Activated CD4-positive, alpha-beta T cell treated with anti-CD3 and anti-CD28 coated beads, Interleukin-2, amount 50 U/mL, for 24 hours (primary cell): Measurements from ENCODE around the gene DET1.

Experiments used
- DNase-seq, 2 donors: peaks; one replicate each; pipeline ENCODE4 v3.0.0-alpha.2; 2020; ENCODE audit warnings: low read depth in 1 of 2, low spot score in 1 of 2

The DET1 gene

DNA sequence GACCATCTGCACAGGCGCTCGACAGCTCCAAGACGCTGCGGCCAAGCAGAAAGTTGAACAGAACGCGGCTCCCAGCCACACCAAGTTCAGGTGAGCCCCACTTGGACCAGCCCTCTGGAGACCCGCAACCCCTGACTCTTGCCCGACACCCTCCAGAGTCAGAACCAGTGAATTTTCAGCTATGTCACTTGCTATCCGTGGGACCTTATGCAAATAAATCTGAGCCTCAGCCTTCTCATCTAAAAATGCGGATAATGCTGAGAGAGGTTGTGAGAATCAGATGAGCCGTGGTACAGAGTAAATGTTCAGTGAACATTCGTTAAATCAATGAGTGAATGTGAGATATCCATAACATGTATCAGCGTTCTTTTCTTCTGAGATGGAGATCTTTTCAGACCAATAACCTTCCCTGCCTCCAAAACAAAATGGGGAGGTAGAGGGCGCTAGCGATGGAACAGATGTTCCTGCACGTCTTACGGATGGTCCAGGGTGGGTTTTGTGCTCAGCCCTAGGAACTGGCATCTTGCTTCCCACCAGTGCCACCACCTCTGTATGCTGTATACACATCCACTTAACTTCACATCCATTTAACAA lies 78.4 kb downstream of the DET1 start:
- no peak for DNase-seq

DNA sequence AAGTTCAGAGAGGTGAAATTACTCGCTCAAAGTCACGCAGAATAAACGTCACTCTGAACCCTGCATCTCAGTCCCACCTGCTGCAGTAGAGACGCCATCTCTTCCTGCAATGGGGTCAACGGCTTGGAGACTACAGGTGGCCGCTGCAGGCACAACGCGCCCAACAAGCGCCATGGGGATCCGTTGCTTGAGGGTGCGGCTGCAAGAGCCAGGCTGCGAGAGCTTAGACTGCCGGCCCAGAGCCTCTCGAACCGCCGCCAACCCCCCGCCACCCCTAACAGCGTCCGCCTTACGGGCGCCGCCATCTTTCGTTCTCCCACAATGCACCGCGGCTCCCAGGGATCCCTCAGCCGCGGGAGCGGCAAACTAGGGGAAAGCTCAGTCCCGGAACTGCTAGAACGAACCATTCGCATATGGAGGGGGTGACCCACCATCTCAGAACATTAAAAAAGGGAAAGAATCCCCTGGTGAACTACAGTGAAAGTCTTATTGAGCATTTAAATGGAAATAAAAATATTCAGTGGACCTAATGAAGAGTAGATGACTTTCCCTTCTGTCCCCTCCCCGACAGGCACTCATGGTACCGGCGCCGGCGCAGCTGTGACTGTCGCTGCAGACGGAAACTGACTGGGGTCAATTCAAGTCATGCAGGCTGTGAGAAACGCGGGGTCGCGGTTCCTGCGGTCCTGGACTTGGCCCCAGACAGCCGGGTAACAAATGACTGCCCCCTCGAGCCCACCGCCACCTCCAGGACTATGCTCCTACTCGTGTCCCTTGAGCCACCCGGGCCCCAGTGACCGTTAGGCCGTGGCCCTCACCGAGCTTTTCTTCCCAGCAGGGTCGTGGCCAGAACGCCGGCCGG lies 79.2 kb downstream of the DET1 start, which contains the start of the genes MRPL46 and MRPS11:
MRPL46 (minus strand) TSS at position 316 of the 862 bp plus-strand sequence; CDS start at position 305, 11 bp downstream.
MRPS11 (plus strand) TSS at position 636 of the 862 bp plus-strand sequence; CDS start at position 646, 10 bp downstream.
- peak; percentile 76 to 86 for DNase-seq

DNA sequence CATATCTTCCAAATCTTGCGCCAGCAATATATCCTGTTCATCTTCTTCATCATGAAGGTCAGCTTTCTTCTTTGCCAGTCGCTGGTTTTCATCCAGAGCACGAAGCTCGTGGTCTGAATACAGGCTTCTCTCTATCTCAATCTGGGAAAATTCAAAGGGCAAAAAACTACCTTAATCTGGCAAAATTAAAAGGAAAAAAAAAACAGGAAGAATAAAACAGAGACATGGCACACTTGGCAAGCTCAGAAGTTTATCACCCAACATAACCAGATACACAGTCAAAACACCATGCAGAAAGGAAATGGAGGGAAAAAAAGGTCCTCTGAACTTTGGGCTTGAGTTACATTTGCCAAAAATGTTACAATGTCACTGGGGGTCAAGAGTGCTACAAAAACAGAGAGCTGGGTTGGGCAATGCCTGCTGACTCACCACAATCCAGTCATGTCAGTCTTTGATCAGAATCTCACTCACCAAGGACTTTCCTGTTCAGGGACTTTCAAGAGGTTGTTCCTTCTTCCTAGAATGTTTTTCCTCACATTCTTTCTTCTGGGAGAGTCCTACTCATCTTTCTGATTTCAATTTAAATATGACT lies 80.8 kb downstream of the DET1 start:
- DNase-seq: no peak

DNA sequence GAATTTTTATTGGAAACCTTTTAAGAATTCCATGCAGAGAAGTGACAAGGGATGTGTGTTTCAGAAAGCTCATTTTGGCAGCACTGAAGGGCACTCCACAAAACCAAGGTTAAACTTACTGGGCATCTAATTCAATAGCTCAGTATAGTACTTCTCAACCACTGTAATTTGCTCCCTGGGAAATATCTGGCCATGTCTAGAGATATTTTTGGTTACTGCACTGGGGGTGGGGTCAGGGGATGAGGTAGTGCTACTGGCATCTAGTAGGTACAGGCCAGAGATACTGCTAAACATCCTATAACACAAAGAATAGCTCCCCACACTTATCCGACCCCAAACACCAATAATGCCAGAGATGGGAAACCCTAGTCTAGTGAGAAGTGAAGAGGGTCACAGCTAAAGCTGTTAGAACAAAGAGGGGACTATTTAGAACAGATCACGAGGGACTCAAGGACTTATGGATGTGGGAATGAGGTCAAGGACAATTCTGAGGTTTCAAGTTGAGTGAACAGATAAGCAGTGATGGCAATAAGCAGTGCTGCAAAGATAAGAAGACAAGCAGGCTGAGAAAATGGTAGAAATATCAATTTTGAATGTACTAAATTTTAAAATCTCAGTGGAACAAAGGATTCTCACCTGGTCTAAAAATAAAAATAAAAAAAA lies 82.5 kb downstream of the DET1 start:
- no peak for DNase-seq
